Liver (tissue), 9 donors: ENCODE results near the gene CLDN14. TPM values are rescaled to one million over a fixed set of nuclear protein-coding genes. Genes with fewer than 3 reads are reported as not detected.

Experiments used
- DNase-seq: peaks from one replicate; pipeline ENCODE4 v3.0.0-alpha.2; 2017; ENCODE audit warnings: low spot score
- H3K27ac ChIP-seq, 2 donors: one replicate each; pipeline ENCODE4 v1.7.0; 2013; ENCODE audit warnings: inconsistent platforms in 2 of 2, low read length in 2 of 2, control low read depth in 1 of 2, low read depth in 1 of 2, mild to moderate bottlenecking in 1 of 2
- H3K27me3 ChIP-seq, 4 donors: one replicate each; pipeline versions ENCODE4 v1.6.1 to v1.7.0; 2013; ENCODE audit warnings: low read length in 3 of 4, inconsistent platforms in 1 of 4, mild to moderate bottlenecking in 1 of 4, moderate library complexity in 1 of 4; ENCODE audit not compliant: control insufficient read depth in 4 of 4, insufficient read depth in 4 of 4
- H3K36me3 ChIP-seq, 4 donors: one replicate each; pipeline versions ENCODE4 v1.6.1 to v1.7.0; 2013; ENCODE audit warnings: low read length in 3 of 4, mild to moderate bottlenecking in 3 of 4, low read depth in 1 of 4, moderate library complexity in 1 of 4; ENCODE audit not compliant: control insufficient read depth in 4 of 4, insufficient read depth in 3 of 4
- H3K4me1 ChIP-seq, 4 donors: one replicate each; pipeline versions ENCODE4 v1.6.1 to v1.7.0; 2013; ENCODE audit warnings: low read length in 3 of 4, mild to moderate bottlenecking in 3 of 4, moderate library complexity in 1 of 4; ENCODE audit not compliant: control insufficient read depth in 4 of 4, insufficient read depth in 4 of 4
- H3K4me3 ChIP-seq, 3 donors: one replicate each; pipeline versions ENCODE4 v1.6.1 to v1.7.0; 2013; ENCODE audit warnings: low read length in 3 of 3, control low read depth in 1 of 3, low read depth in 1 of 3, mild to moderate bottlenecking in 1 of 3
- H3K9ac ChIP-seq, 2 donors: one replicate each; pipeline ENCODE4 v1.7.0; 2013; ENCODE audit warnings: low read length in 2 of 2, mild to moderate bottlenecking in 2 of 2, moderate library complexity in 2 of 2, control low read depth in 1 of 2, low read depth in 1 of 2
- H3K9me3 ChIP-seq, 4 donors: one replicate each; pipeline versions ENCODE4 v1.6.1 to v1.7.0; 2013; ENCODE audit warnings: low read length in 3 of 4; ENCODE audit not compliant: control insufficient read depth in 4 of 4
- ATF3 ChIP-seq: IDR thresholded peaks from 2 replicates; pipeline ENCODE4 v1.6.1; 2016; ENCODE audit warnings: antibody characterized with exemption
- EGR1 ChIP-seq, 2 donors: IDR thresholded peaks; 2 replicates each; pipeline ENCODE4 v1.6.1; 2016 to 2018; ENCODE audit warnings: antibody characterized with exemption in 2 of 2, low read depth in 2 of 2
- FOXA1 ChIP-seq: IDR thresholded peaks from 2 replicates; pipeline ENCODE4 v1.6.1; 2016; ENCODE audit warnings: antibody characterized with exemption
- FOXA2 ChIP-seq: IDR thresholded peaks from 2 replicates; pipeline ENCODE4 v1.6.1; 2016; ENCODE audit warnings: antibody characterized with exemption
- GABPA ChIP-seq, 2 donors: IDR thresholded peaks in 1 of 2; conservative IDR thresholded peaks in 1 of 2; 2 replicates each; pipeline ENCODE4 v1.6.1; 2016; ENCODE audit warnings: antibody characterized with exemption in 2 of 2, mild to moderate bottlenecking in 1 of 2, moderate library complexity in 1 of 2
- HNF4G ChIP-seq: IDR thresholded peaks from 2 replicates; pipeline ENCODE4 v1.6.1; 2016; ENCODE audit warnings: antibody characterized with exemption
- NR2F2 ChIP-seq: IDR thresholded peaks from 2 replicates; pipeline ENCODE4 v1.6.1; 2016; ENCODE audit warnings: antibody characterized with exemption
- RAD21 ChIP-seq, 2 donors: IDR thresholded peaks; 2 replicates each; pipeline ENCODE4 v1.6.1; 2016; ENCODE audit warnings: antibody characterized with exemption in 2 of 2, mild to moderate bottlenecking in 2 of 2
- REST ChIP-seq: IDR thresholded peaks from 2 replicates; pipeline ENCODE4 v1.6.1; 2016; ENCODE audit warnings: antibody characterized with exemption, mild to moderate bottlenecking
- SP1 ChIP-seq: IDR thresholded peaks from 2 replicates; pipeline ENCODE4 v1.6.1; 2018; ENCODE audit warnings: antibody characterized with exemption, mild to moderate bottlenecking
- YY1 ChIP-seq: IDR thresholded peaks from 2 replicates; pipeline ENCODE4 v1.6.1; 2016; ENCODE audit warnings: antibody characterized with exemption, mild to moderate bottlenecking
- ZBTB33 ChIP-seq: IDR thresholded peaks from 2 replicates; pipeline ENCODE4 v1.6.1; 2016; ENCODE audit warnings: antibody characterized with exemption
- WGBS: extraction: QIAGEN DNeasy Blood & Tissue Kit; methylation state at CpG from one replicate; pipeline ENCODE4 v1.1.7; 2013; 5-methylcytosine and 5-hydroxymethylcytosine counted together
- polyA plus RNA-seq, 2 donors: library from polyadenylated mRNA; stranded (reverse) in 1 of 2; unstranded in 1 of 2; fragments of 200-250 nt in 1 of 2; fragments of >200 nt in 1 of 2; fragmentation: Nextera tagmentation in 1 of 2; extraction: Ambion mirVana in 1 of 2; gene quantifications; one replicate each; pipeline versions ENCODE4 v1.2.1 to v1.2.3, GENCODE V29; 2013 to 2015
- total RNA-seq, 2 donors: library from RNA; depleted of rRNA; stranded (reverse); fragments of >200 nt; gene quantifications; one replicate each; pipeline ENCODE4 v1.2.3, GENCODE V29; 2014
- TF ChIP-seq, protein P1 (sequence below): fragments of 150-350 bp; IDR thresholded peaks from 2 replicates; pipeline ENCODE4 v1.5.1; 2017; ENCODE audit warnings: improper control_type of control experiment, low read depth, low read length; ENCODE audit not compliant: missing input control
- TF ChIP-seq, protein P2 (sequence below): IDR thresholded peaks from 2 replicates; pipeline ENCODE4 v1.6.1; 2016; ENCODE audit warnings: antibody characterized with exemption
- donor health status: healthy.
- donor health status: healthy.
- donor health status: healthy.
- donor health status: healthy.
- donor health status: healthy.

The CLDN14 gene
- total and polyA plus RNA-seq, 4 donors: 6.3 to 19.4 (median 13.4) TPM

GRCh38 chr21:36510911-36511310, 31.0 kb upstream of the CLDN14 start:
- no peaks in the 10 kb centered on the region for H3K36me3 ChIP-seq
- H3K9me3 ChIP-seq: no peaks in the 10 kb centered on the region
- DNase-seq: no peak
- no peak overlapping the region for H3K27ac ChIP-seq
- no peaks in the 10 kb centered on the region for H3K27me3 ChIP-seq
- H3K4me3 ChIP-seq: no peak overlapping the region
- H3K4me1 ChIP-seq: peaks cover 0 to 3% (median under 1%) of the 10 kb centered on the region in 4 donors
- WGBS: 70% methylated on average over 6 of the region's 6 CpGs
- no peak for TF ChIP-seq SP1
- TF ChIP-seq YY1: no peak
- no peak for TF ChIP-seq ZBTB33
- no peak for TF ChIP-seq ATF3
- TF ChIP-seq, protein P1, sequence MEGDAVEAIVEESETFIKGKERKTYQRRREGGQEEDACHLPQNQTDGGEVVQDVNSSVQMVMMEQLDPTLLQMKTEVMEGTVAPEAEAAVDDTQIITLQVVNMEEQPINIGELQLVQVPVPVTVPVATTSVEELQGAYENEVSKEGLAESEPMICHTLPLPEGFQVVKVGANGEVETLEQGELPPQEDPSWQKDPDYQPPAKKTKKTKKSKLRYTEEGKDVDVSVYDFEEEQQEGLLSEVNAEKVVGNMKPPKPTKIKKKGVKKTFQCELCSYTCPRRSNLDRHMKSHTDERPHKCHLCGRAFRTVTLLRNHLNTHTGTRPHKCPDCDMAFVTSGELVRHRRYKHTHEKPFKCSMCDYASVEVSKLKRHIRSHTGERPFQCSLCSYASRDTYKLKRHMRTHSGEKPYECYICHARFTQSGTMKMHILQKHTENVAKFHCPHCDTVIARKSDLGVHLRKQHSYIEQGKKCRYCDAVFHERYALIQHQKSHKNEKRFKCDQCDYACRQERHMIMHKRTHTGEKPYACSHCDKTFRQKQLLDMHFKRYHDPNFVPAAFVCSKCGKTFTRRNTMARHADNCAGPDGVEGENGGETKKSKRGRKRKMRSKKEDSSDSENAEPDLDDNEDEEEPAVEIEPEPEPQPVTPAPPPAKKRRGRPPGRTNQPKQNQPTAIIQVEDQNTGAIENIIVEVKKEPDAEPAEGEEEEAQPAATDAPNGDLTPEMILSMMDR: no peak
- TF ChIP-seq EGR1 (IDR thresholded peaks at IDR 0.05; ENCODE audit: low read depth in 2 of 2): no peak
- TF ChIP-seq FOXA1: no peak
- TF ChIP-seq, protein P2, sequence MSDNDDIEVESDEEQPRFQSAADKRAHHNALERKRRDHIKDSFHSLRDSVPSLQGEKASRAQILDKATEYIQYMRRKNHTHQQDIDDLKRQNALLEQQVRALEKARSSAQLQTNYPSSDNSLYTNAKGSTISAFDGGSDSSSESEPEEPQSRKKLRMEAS: no peak
- H3K9ac ChIP-seq: no peak overlapping the region

DNA sequence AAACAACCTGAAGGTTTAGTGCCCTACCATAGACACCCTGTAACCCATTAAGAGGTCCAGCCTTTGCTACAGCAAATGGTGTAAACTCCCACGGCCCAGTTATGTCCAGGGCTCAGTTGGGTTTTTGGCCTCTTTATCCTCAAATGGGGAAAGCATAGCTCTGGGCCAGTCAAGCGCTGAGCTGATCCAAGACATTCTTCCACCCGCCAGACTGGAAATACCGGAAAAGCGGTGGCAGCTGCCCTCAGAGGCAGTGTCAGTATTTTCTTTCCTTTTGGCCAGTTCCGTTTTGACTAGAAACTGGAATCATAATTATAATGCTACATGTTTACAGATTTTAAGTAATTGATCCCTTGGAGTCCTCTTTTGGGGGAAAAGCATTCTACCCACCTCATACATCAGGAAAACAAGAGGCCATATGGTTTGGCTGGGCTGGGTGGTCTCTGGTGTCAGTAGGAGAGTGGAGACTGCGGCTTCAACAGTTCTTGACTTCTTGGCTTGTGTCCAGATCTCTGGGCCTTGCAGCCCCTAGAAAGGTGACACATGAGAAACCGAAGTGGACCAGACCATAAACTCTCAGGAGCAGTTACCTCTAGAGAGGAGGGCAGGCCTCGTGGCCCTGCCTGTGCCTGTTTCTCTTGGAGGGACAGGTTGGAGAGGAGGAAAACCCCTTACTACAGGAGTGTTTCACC, 30.2 kb upstream of the CLDN14 start:
- DNase-seq: no peak
- peaks cover 0 to 6% (median 2%) of the 10 kb centered on the region in 4 donors for H3K4me1 ChIP-seq
- no peak overlapping the region for H3K4me3 ChIP-seq
- H3K9ac ChIP-seq: no peak overlapping the region
- H3K36me3 ChIP-seq: no peaks in the 10 kb centered on the region
- no peak overlapping the region for H3K27ac ChIP-seq
- TF ChIP-seq GABPA (IDR thresholded peaks at IDR 0.05 in 1 of 2, conservative IDR thresholded peaks at IDR 0.05 in 1 of 2): no peak
- TF ChIP-seq FOXA2: no peak
- WGBS: 87% methylated on average over 9 of the region's 9 CpGs
- no peaks in the 10 kb centered on the region for H3K27me3 ChIP-seq
- no peaks in the 10 kb centered on the region for H3K9me3 ChIP-seq

DNA sequence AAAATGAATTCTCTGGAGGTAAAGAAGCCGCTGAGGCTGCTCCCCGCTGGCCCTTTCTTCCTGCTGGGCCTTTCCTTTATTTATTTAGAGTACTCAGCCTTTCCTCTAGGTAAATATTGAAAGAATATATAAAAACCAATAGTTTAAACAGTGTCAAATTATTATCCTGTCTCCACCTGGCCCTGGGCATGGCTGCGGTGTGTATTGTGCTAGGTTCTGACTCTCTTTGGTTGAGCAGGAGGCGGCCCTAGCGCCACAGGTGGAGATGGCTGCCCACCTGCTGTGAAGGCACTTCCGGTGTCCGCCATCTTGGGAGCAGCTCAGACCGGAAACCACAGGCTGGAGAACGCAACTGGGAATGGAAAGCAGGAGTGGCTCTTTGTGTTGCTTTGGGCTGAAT, 29.0 kb upstream of the CLDN14 start:
- H3K4me3 ChIP-seq: no peak overlapping the region
- WGBS: 95% methylated on average over 9 of the region's 9 CpGs
- no peaks in the 10 kb centered on the region for H3K9me3 ChIP-seq
- H3K27ac ChIP-seq: no peak overlapping the region
- DNase-seq: no peak
- H3K36me3 ChIP-seq: no peaks in the 10 kb centered on the region
- H3K9ac ChIP-seq: no peak overlapping the region
- H3K27me3 ChIP-seq: no peaks in the 10 kb centered on the region
- H3K4me1 ChIP-seq: peaks cover 0 to 6% (median 5%) of the 10 kb centered on the region in 4 donors
- TF ChIP-seq SP1 (no peak), NR2F2 (no peak), REST (no peak), EGR1 (IDR thresholded peaks at IDR 0.05; ENCODE audit: low read depth in 2 of 2) (no peak), HNF4G (no peak), ZBTB33 (no peak), RAD21 (IDR thresholded peaks at IDR 0.05) (no peak)
- TF ChIP-seq, protein P2: no peak
